GM23338 (cell line): ENCODE data around the gene IMPACT. TPM values are rescaled to one million over a fixed set of nuclear protein-coding genes. Genes with fewer than 3 reads are reported as not detected.

Experiments
- ATAC-seq: fragments of 200-7000 bp; cut with Tn5 transposase; 3 replicates; pipeline ENCODE4 v1.9.1; 2020
- DNase-seq: peaks from one replicate; pipeline ENCODE4 v3.0.0-alpha.2; 2015; ENCODE audit warnings: low spot score
- H2AFZ ChIP-seq: fragments of 200-600 bp; sonication (generic); 2 replicates; pipeline ENCODE4 v1.8.0; 2016; ENCODE audit warnings: antibody characterized with exemption, mild to moderate bottlenecking, moderate library complexity
- H3F3A ChIP-seq: fragments of 200-600 bp; sonication (generic); replicated peaks from 2 replicates; pipeline ENCODE4 v1.8.0; 2017; ENCODE audit warnings: antibody characterized with exemption, mixed run types, low read depth
- H3K27ac ChIP-seq: fragments of 200-600 bp; sonication (generic); 2 replicates; pipeline ENCODE4 v1.6.1; 2016; ENCODE audit warnings: low read depth
- H3K27me3 ChIP-seq: fragments of 200-600 bp; sonication (generic); 2 replicates; pipeline ENCODE4 v1.8.0; 2016; ENCODE audit warnings: mild to moderate bottlenecking, mixed run types, moderate library complexity; ENCODE audit not compliant: insufficient read depth
- H3K36me3 ChIP-seq: fragments of 200-600 bp; sonication (generic); 2 replicates; pipeline ENCODE4 v1.8.0; 2016; ENCODE audit warnings: mild to moderate bottlenecking; ENCODE audit not compliant: insufficient read depth
- H3K4me1 ChIP-seq: fragments of 200-600 bp; sonication (generic); 2 replicates; pipeline ENCODE4 v1.8.0; 2016; ENCODE audit warnings: mild to moderate bottlenecking, moderate library complexity; ENCODE audit not compliant: insufficient read depth
- H3K4me2 ChIP-seq: fragments of 200-600 bp; sonication (generic); 2 replicates; pipeline ENCODE4 v1.7.1; 2017; ENCODE audit warnings: mixed run types
- H3K4me3 ChIP-seq: fragments of 200-600 bp; sonication (generic); 2 replicates; pipeline ENCODE4 v1.6.1; 2016; ENCODE audit warnings: mixed run types
- H3K79me2 ChIP-seq: fragments of 200-600 bp; sonication (generic); replicated peaks from 2 replicates; pipeline ENCODE4 v1.8.0; 2017; ENCODE audit warnings: mild to moderate bottlenecking; ENCODE audit not compliant: insufficient read depth
- H3K9me2 ChIP-seq: fragments of 200-600 bp; sonication (generic); 2 replicates; pipeline ENCODE4 v1.8.0; 2017; ENCODE audit not compliant: insufficient read depth
- H4K20me1 ChIP-seq: fragments of 200-600 bp; sonication (generic); replicated peaks from 2 replicates; pipeline ENCODE4 v1.8.0; 2017; ENCODE audit warnings: mild to moderate bottlenecking; ENCODE audit not compliant: insufficient read depth
- H3K27ac Mint-ChIP-seq: 2 replicates; pipeline ENCODE4 v1.8.0; 2020; ENCODE audit warnings: inconsistent platforms, mild to moderate bottlenecking, moderate library complexity, mixed read lengths
- H3K27me3 Mint-ChIP-seq: 3 replicates; pipeline ENCODE4 v1.8.0; 2022; ENCODE audit warnings: low read depth, mild to moderate bottlenecking, moderate library complexity, mixed read lengths, inconsistent platforms; ENCODE audit not compliant: insufficient read depth, poor library complexity
- H3K36me3 Mint-ChIP-seq: 3 replicates; pipeline ENCODE4 v1.8.0; 2021; ENCODE audit warnings: low read depth, mild to moderate bottlenecking, inconsistent platforms, moderate library complexity, mixed read lengths
- H3K4me1 Mint-ChIP-seq: 3 replicates; pipeline ENCODE4 v1.8.0; 2020; ENCODE audit warnings: mild to moderate bottlenecking, inconsistent platforms, mixed read lengths
- H3K4me3 Mint-ChIP-seq: 3 replicates; pipeline ENCODE4 v1.8.0; 2021; ENCODE audit warnings: moderate library complexity, mild to moderate bottlenecking, inconsistent platforms, mixed read lengths
- H3K9me3 Mint-ChIP-seq: 3 replicates; pipeline ENCODE4 v1.8.0; 2020; ENCODE audit warnings: moderate library complexity, mild to moderate bottlenecking, inconsistent platforms, mixed read lengths
- CREB1 ChIP-seq: fragments of 250-450 bp; sonication (Bioruptor Pico); IDR thresholded peaks from 2 replicates; pipeline ENCODE4 v1.5.0; 2020; ENCODE audit warnings: low read depth, mild to moderate bottlenecking, moderate library complexity
- EZH2 ChIP-seq: fragments of 200-600 bp; sonication (generic); IDR thresholded peaks from one replicate; pipeline ENCODE4 v1.8.0; 2017; ENCODE audit warnings: antibody characterized with exemption, mild to moderate bottlenecking, low read depth; ENCODE audit not compliant: unreplicated experiment
- JUNB ChIP-seq: IDR thresholded peaks from one replicate; pipeline ENCODE4 v1.6.1; 2016; ENCODE audit warnings: antibody characterized with exemption; ENCODE audit not compliant: unreplicated experiment
- NANOG ChIP-seq: IDR thresholded peaks from 2 replicates; pipeline ENCODE4 v1.6.1; 2016; ENCODE audit warnings: antibody characterized with exemption, borderline replicate concordance
- POLR2AphosphoS5 ChIP-seq: IDR thresholded peaks from 2 replicates; pipeline ENCODE4 v1.6.1; 2016; ENCODE audit warnings: antibody characterized with exemption, low read depth
- STAT1 ChIP-seq: IDR thresholded peaks from one replicate; pipeline ENCODE4 v1.6.1; 2016; ENCODE audit warnings: antibody characterized with exemption; ENCODE audit not compliant: unreplicated experiment
- ZNF114 ChIP-seq: fragments of 250-450 bp; sonication (Bioruptor Pico); IDR thresholded peaks from 2 replicates; pipeline ENCODE4 v1.5.0; 2020; ENCODE audit warnings: mild to moderate bottlenecking, moderate library complexity
- ZNF331 ChIP-seq: fragments of 250-450 bp; sonication (Bioruptor Pico); IDR thresholded peaks from 2 replicates; pipeline ENCODE4 v1.5.0; 2020; ENCODE audit warnings: low read depth, mild to moderate bottlenecking, moderate library complexity
- polyA plus RNA-seq: library from polyadenylated mRNA; unstranded; fragments of >200 nt; fragmentation: Nextera tagmentation; extraction: Ambion mirVana; gene quantifications from 2 replicates; pipeline ENCODE4 v1.2.1, GENCODE V29; 2016
- total RNA-seq: library from RNA; depleted of rRNA; stranded (reverse); fragments of >200 nt; shearing (Covaris generic); gene quantifications from 2 replicates; pipeline ENCODE4 v1.2.3, GENCODE V29; 2014
- TF ChIP-seq, protein P1 (sequence below): IDR thresholded peaks from one replicate; pipeline ENCODE4 v1.6.1; 2018; ENCODE audit warnings: antibody characterized with exemption; ENCODE audit not compliant: unreplicated experiment
- TF ChIP-seq, protein P2 (sequence below): fragments of 250-450 bp; sonication (Bioruptor Pico); IDR thresholded peaks from 2 replicates; pipeline ENCODE4 v1.5.0; 2020; ENCODE audit warnings: mild to moderate bottlenecking, moderate library complexity
- TF ChIP-seq, protein P3 (sequence below): IDR thresholded peaks from 2 replicates; pipeline ENCODE4 v1.6.1; 2016; ENCODE audit warnings: antibody characterized with exemption

Gene IMPACT
- total and polyA plus RNA-seq, 2 experiments from 2014 or later = 42.1 to 47.6 TPM

DNA sequence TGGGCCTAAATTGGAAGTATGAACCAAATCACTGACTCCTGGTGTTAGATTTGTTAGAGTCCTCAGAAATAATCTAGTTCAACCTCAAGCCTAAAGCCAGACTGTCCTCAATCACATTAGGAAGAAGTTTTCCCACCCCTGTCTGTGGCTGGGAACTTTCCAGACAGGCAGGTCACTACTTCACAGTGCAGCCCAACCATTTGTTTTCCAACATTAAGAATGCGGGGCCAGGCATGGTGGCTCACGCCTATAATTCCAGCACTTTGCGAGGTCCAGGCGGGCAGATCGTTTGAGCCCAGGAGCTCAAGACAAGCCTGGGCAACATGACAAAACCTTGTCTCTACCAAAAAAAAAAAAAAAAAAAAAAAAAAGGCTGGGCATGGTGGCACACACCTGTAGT is 23.4 kb upstream of the IMPACT start (continued):
- TF ChIP-seq, protein P1, sequence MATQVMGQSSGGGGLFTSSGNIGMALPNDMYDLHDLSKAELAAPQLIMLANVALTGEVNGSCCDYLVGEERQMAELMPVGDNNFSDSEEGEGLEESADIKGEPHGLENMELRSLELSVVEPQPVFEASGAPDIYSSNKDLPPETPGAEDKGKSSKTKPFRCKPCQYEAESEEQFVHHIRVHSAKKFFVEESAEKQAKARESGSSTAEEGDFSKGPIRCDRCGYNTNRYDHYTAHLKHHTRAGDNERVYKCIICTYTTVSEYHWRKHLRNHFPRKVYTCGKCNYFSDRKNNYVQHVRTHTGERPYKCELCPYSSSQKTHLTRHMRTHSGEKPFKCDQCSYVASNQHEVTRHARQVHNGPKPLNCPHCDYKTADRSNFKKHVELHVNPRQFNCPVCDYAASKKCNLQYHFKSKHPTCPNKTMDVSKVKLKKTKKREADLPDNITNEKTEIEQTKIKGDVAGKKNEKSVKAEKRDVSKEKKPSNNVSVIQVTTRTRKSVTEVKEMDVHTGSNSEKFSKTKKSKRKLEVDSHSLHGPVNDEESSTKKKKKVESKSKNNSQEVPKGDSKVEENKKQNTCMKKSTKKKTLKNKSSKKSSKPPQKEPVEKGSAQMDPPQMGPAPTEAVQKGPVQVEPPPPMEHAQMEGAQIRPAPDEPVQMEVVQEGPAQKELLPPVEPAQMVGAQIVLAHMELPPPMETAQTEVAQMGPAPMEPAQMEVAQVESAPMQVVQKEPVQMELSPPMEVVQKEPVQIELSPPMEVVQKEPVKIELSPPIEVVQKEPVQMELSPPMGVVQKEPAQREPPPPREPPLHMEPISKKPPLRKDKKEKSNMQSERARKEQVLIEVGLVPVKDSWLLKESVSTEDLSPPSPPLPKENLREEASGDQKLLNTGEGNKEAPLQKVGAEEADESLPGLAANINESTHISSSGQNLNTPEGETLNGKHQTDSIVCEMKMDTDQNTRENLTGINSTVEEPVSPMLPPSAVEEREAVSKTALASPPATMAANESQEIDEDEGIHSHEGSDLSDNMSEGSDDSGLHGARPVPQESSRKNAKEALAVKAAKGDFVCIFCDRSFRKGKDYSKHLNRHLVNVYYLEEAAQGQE = no peak
- TF ChIP-seq ZNF114 (CRISPR knock-in tag) (no peak), STAT1 (no peak), POLR2AphosphoS5 (no peak), EZH2 (no peak), JUNB (no peak), CREB1 (no peak), ZNF331 (CRISPR knock-in tag) (no peak)

DNA sequence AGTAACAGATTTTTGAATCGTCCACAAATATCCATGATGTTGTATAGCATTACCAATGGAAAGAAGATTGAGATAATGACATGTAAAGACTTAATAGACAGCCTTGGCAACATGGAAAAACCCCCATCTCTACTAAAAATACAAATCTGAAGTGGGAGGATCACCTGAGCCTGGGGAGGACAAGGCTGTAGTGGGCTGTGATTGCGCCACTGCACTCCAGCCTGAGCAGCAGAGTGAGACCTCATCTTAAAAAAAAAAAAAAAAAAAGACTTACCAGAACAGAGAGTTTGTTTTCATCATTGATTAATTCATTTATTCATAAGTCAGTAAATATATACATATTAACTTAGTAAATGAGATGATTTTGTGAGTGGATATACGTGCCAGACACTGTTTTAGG is 21.9 kb upstream of the IMPACT start:
- Histone ChIP-seq H3K27me3 (no peaks in the 10 kb centered on the region), H3K9me2 (peaks cover 7% of the 10 kb centered on the region; the same call in 1 of the 2 replicates), H4K20me1 (no peaks in the 10 kb centered on the region), H3K4me3 (no peak overlapping the region), H3F3A (no peaks in the 10 kb centered on the region), H3K79me2 (no peaks in the 10 kb centered on the region), H3K27ac (no peak overlapping the region), H3K4me1 (peaks cover 23% of the 10 kb centered on the region), H2AFZ (no peak overlapping the region), H3K36me3 (no peaks in the 10 kb centered on the region), H3K4me2 (no peak overlapping the region)
- H3K36me3 Mint-ChIP-seq = no peaks in the 10 kb centered on the region
- DNase-seq (no peak), ATAC-seq (no peak)
- H3K27me3 Mint-ChIP-seq = no peaks in the 10 kb centered on the region
- no peak overlapping the region for H3K27ac Mint-ChIP-seq
- no peaks in the 10 kb centered on the region; the same call in 2 of the 3 replicates for H3K9me3 Mint-ChIP-seq
- no peak overlapping the region for H3K4me3 Mint-ChIP-seq
- H3K4me1 Mint-ChIP-seq = peaks cover 25% of the 10 kb centered on the region
- TF ChIP-seq CREB1 = no peak
- TF ChIP-seq NANOG = no peak
- TF ChIP-seq, protein P1 = no peak
- TF ChIP-seq, protein P2, sequence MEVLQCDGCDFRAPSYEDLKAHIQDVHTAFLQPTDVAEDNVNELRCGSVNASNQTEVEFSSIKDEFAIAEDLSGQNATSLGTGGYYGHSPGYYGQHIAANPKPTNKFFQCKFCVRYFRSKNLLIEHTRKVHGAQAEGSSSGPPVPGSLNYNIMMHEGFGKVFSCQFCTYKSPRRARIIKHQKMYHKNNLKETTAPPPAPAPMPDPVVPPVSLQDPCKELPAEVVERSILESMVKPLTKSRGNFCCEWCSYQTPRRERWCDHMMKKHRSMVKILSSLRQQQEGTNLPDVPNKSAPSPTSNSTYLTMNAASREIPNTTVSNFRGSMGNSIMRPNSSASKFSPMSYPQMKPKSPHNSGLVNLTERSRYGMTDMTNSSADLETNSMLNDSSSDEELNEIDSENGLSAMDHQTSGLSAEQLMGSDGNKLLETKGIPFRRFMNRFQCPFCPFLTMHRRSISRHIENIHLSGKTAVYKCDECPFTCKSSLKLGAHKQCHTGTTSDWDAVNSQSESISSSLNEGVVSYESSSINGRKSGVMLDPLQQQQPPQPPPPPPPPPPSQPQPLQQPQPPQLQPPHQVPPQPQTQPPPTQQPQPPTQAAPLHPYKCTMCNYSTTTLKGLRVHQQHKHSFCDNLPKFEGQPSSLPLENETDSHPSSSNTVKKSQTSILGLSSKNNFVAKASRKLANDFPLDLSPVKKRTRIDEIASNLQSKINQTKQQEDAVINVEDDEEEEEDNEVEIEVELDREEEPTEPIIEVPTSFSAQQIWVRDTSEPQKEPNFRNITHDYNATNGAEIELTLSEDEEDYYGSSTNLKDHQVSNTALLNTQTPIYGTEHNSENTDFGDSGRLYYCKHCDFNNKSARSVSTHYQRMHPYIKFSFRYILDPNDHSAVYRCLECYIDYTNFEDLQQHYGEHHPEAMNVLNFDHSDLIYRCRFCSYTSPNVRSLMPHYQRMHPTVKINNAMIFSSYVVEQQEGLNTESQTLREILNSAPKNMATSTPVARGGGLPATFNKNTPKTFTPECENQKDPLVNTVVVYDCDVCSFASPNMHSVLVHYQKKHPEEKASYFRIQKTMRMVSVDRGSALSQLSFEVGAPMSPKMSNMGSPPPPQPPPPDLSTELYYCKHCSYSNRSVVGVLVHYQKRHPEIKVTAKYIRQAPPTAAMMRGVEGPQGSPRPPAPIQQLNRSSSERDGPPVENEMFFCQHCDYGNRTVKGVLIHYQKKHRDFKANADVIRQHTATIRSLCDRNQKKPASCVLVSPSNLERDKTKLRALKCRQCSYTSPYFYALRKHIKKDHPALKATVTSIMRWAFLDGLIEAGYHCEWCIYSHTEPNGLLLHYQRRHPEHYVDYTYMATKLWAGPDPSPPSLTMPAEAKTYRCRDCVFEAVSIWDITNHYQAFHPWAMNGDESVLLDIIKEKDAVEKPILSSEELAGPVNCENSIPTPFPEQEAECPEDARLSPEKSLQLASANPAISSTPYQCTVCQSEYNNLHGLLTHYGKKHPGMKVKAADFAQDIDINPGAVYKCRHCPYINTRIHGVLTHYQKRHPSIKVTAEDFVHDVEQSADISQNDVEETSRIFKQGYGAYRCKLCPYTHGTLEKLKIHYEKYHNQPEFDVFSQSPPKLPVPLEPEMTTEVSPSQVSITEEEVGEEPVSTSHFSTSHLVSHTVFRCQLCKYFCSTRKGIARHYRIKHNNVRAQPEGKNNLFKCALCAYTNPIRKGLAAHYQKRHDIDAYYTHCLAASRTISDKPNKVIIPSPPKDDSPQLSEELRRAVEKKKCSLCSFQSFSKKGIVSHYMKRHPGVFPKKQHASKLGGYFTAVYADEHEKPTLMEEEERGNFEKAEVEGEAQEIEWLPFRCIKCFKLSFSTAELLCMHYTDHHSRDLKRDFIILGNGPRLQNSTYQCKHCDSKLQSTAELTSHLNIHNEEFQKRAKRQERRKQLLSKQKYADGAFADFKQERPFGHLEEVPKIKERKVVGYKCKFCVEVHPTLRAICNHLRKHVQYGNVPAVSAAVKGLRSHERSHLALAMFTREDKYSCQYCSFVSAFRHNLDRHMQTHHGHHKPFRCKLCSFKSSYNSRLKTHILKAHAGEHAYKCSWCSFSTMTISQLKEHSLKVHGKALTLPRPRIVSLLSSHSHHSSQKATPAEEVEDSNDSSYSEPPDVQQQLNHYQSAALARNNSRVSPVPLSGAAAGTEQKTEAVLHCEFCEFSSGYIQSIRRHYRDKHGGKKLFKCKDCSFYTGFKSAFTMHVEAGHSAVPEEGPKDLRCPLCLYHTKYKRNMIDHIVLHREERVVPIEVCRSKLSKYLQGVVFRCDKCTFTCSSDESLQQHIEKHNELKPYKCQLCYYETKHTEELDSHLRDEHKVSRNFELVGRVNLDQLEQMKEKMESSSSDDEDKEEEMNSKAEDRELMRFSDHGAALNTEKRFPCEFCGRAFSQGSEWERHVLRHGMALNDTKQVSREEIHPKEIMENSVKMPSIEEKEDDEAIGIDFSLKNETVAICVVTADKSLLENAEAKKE (CRISPR knock-in tag) = no peak
- TF ChIP-seq, protein P3, sequence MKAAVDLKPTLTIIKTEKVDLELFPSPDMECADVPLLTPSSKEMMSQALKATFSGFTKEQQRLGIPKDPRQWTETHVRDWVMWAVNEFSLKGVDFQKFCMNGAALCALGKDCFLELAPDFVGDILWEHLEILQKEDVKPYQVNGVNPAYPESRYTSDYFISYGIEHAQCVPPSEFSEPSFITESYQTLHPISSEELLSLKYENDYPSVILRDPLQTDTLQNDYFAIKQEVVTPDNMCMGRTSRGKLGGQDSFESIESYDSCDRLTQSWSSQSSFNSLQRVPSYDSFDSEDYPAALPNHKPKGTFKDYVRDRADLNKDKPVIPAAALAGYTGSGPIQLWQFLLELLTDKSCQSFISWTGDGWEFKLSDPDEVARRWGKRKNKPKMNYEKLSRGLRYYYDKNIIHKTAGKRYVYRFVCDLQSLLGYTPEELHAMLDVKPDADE = no peak
- no peak for TF ChIP-seq JUNB
- no peak for TF ChIP-seq POLR2AphosphoS5
